Type B pancreatic cell (in vitro differentiated cells): ENCODE data around the gene UCN. TPM values are rescaled to one million over a fixed set of nuclear protein-coding genes. Genes with fewer than 3 reads are reported as not detected.
"Not testable (repeated sequence)": the region's sequence is repeated elsewhere in the genome, so short reads cannot be mapped to it uniquely, and the experiment has no call there.

Experiments
- DNase-seq: peaks from one replicate; pipeline ENCODE4 v3.0.0; 2021; ENCODE audit warnings: mixed read lengths; ENCODE audit not compliant: unreplicated experiment; ENCODE audit errors: extremely low spot score
- H3K27ac Mint-ChIP-seq: 2 replicates; pipeline ENCODE4 v1.8.0; 2021; ENCODE audit warnings: mild to moderate bottlenecking, mixed read lengths
- H3K27me3 Mint-ChIP-seq: 2 replicates; pipeline ENCODE4 v1.8.0; 2021; ENCODE audit warnings: mixed read lengths
- H3K36me3 Mint-ChIP-seq: 2 replicates; pipeline ENCODE4 v1.8.0; 2021; ENCODE audit warnings: mixed read lengths
- H3K4me1 Mint-ChIP-seq: one replicate; pipeline ENCODE4 v1.8.0; 2021; ENCODE audit warnings: mixed read lengths; ENCODE audit not compliant: unreplicated experiment
- H3K4me3 Mint-ChIP-seq: 2 replicates; pipeline ENCODE4 v1.8.0; 2021; ENCODE audit warnings: mild to moderate bottlenecking, mixed read lengths
- H3K9me3 Mint-ChIP-seq: 2 replicates; pipeline ENCODE4 v1.8.0; 2021; ENCODE audit warnings: mixed read lengths
- total RNA-seq: library from RNA; stranded (reverse); gene quantifications from 2 replicates; pipeline ENCODE4 v1.2.1, GENCODE V29; 2021; ENCODE audit warnings: low replicate concordance
- TF ChIP-seq, protein P1 (sequence below): fragments of 200-600 bp; sonication (generic); conservative IDR thresholded peaks from 2 replicates; pipeline ENCODE4 v1.5.0; 2021; ENCODE audit warnings: antibody characterized with exemption, mild to moderate bottlenecking

Gene UCN
- total RNA-seq, 1 donor from 2014 or later = 4.1 TPM

- peaks cover 13% of the 10 kb centered on the region for H3K4me1 Mint-ChIP-seq
- H3K27ac Mint-ChIP-seq = peak overlapping the region; percentile 6
- H3K27me3 Mint-ChIP-seq = no peaks in the 10 kb centered on the region
- DNase-seq = no peak
- no peaks in the 10 kb centered on the region for H3K9me3 Mint-ChIP-seq
- H3K36me3 Mint-ChIP-seq = peaks cover 33% of the 10 kb centered on the region
- TF ChIP-seq, protein P1, sequence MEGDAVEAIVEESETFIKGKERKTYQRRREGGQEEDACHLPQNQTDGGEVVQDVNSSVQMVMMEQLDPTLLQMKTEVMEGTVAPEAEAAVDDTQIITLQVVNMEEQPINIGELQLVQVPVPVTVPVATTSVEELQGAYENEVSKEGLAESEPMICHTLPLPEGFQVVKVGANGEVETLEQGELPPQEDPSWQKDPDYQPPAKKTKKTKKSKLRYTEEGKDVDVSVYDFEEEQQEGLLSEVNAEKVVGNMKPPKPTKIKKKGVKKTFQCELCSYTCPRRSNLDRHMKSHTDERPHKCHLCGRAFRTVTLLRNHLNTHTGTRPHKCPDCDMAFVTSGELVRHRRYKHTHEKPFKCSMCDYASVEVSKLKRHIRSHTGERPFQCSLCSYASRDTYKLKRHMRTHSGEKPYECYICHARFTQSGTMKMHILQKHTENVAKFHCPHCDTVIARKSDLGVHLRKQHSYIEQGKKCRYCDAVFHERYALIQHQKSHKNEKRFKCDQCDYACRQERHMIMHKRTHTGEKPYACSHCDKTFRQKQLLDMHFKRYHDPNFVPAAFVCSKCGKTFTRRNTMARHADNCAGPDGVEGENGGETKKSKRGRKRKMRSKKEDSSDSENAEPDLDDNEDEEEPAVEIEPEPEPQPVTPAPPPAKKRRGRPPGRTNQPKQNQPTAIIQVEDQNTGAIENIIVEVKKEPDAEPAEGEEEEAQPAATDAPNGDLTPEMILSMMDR = no peak
- peak overlapping the region; percentile 32 for H3K4me3 Mint-ChIP-seq
Measured at GRCh38 chr2:27324720-27325119, 16.5 kb upstream of the UCN start.

GRCh38 chr2:27323596-27324285, 15.5 kb upstream of the UCN start:
- Mint-ChIP-seq H3K4me1 (peaks cover 13% of the 10 kb centered on the region), H3K27me3 (no peaks in the 10 kb centered on the region), H3K4me3 (peak overlapping the region; percentile 99), H3K36me3 (peaks cover 30% of the 10 kb centered on the region), H3K27ac (peak overlapping the region; percentile 98), H3K9me3 (no peaks in the 10 kb centered on the region)
- TF ChIP-seq, protein P1 = no peak
- no peak for DNase-seq

DNA sequence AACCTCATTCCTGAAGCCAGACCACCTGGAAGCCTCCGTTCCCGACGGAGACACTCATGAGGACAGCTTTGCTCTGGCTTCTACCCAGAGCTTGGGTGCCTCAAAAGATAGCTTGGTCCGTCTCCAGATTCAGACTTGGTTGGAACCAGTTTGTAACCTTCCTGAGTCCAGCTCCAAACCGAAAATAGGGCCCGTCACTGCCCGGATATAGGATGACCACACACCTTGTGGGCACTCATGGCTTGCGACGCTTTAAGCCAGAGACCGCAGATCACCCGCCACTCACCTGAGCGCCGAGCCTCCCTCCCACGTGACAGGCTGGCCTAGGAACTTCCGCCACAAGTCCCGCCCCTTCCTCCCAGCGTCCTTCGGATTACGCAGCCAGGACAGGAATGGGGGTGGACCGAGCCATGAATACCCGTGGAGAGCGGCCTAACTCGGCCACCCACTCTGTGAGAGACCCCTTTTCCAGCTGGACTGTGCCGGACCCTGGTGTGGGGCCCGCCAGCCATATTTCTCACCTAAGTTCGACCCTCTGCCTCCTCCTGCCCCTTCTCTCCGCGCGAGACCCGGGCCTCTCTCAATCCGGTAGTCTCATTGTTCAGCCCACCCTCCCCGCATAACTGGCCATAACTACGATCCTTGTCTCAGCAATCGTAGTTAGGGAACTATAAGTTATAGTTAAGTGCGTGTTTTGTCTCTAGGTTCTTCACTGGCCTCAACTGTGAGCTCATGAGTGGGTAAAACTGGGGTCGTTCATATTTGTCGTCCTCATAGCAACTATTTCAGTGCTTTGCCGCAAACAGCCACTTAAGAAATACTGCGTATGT, 14.7 kb upstream of the UCN start, which contains the start of gene MPV17:
Gene MPV17, minus strand, starts transcription at position 332 of the 830 bp plus-strand sequence. CDS start 580 bp downstream, outside the sequence.
- H3K4me3 Mint-ChIP-seq = peak within 1 kb of the TSS; percentile 99
- no peaks in the 10 kb centered on the region for H3K27me3 Mint-ChIP-seq
- TF ChIP-seq, protein P1 = no peak
- H3K27ac Mint-ChIP-seq = peak within 1 kb of the TSS; percentile 98
- H3K9me3 Mint-ChIP-seq = no peaks in the 10 kb centered on the region
- peak; percentile 85 for DNase-seq
- peaks cover 13% of the 10 kb centered on the region for H3K4me1 Mint-ChIP-seq
- peaks cover 22% of the 10 kb centered on the region for H3K36me3 Mint-ChIP-seq

GRCh38 chr2:27322301-27322765, 14.1 kb upstream of the UCN start:
- peak overlapping the region; percentile 98 for H3K27ac Mint-ChIP-seq
- no peak for DNase-seq
- H3K9me3 Mint-ChIP-seq = no peaks in the 10 kb centered on the region
- H3K36me3 Mint-ChIP-seq = peaks cover 20% of the 10 kb centered on the region
- peaks cover 13% of the 10 kb centered on the region for H3K4me1 Mint-ChIP-seq
- H3K27me3 Mint-ChIP-seq = no peaks in the 10 kb centered on the region
- peak overlapping the region; percentile 99 for H3K4me3 Mint-ChIP-seq
- TF ChIP-seq, protein P1 = no peak

GRCh38 chr2:27320958-27321543, 12.8 kb upstream of the UCN start:
- no peaks in the 10 kb centered on the region for H3K9me3 Mint-ChIP-seq
- peaks cover 13% of the 10 kb centered on the region for H3K4me1 Mint-ChIP-seq
- peak overlapping the region; percentile 71 for H3K27ac Mint-ChIP-seq
- peak overlapping the region; percentile 99 for H3K4me3 Mint-ChIP-seq
- no peak for DNase-seq
- H3K27me3 Mint-ChIP-seq = no peaks in the 10 kb centered on the region
- TF ChIP-seq, protein P1 = peak; percentile 38
- peaks cover 10% of the 10 kb centered on the region for H3K36me3 Mint-ChIP-seq

DNA sequence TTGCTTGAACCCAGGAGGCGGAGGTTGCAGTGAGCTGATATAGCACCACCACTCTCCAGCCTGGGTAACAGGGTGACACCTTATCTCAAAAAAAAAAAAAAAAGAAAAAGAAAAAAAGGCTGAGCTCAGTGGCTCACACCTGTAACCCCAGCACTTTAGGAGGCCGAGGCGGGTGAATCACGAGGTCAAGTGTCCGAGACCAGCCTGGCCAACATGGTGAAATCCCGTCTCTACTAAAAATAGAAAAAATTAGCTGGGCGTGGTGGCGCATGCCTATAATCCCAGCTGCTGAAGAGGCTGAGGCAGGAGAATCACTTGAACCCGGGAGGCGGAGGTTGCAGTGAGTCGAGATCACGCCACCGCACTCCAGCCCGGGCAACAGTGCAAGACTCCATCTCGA, 11.6 kb upstream of the UCN start:
- peaks cover 13% of the 10 kb centered on the region for H3K4me1 Mint-ChIP-seq
- not testable (repeated sequence) for H3K9me3 Mint-ChIP-seq, H3K36me3 Mint-ChIP-seq, DNase-seq, H3K4me3 Mint-ChIP-seq, H3K27ac Mint-ChIP-seq, H3K27me3 Mint-ChIP-seq
